ENCODE measurements around the gene PCGF3. TPM values are rescaled to one million over a fixed set of nuclear protein-coding genes. Genes with fewer than 3 reads are reported as not detected.

The PCGF3 gene
- total RNA-seq, 1 donor from 2014 or later, result 35.2 TPM

Other genes starting within 250 kb of the PCGF3 start
- 10.3 and 18.5 TPM in 2 replicates for gene ZNF721, start 206.7 kb upstream of the PCGF3 start, total RNA-seq
- gene PIGG, start 206.6 kb upstream of the PCGF3 start, total RNA-seq, result 32.3 and 38.6 TPM in 2 replicates
- not detected in 2 replicates for gene TMEM271, start 129.5 kb upstream of the PCGF3 start, total RNA-seq
- gene PDE6B, start 80.3 kb upstream of the PCGF3 start, total RNA-seq, result 4.1 and 5.7 TPM in 2 replicates
- gene ATP5ME, start 31.6 kb upstream of the PCGF3 start, total RNA-seq, result 138 and 192 TPM in 2 replicates
- gene MYL5, start 31.3 kb upstream of the PCGF3 start, total RNA-seq, result 4.0 and 6.3 TPM in 2 replicates
- 2.9 and 4.1 TPM in 2 replicates for gene SLC49A3, start 16.7 kb upstream of the PCGF3 start, total RNA-seq
- 0.81 TPM in 1 of 2 replicates, not detected in the other for gene CPLX1, start 120.3 kb downstream of the PCGF3 start, total RNA-seq
- gene GAK, start 226.5 kb downstream of the PCGF3 start, total RNA-seq, result 105 and 123 TPM in 2 replicates
- gene TMEM175, start 226.6 kb downstream of the PCGF3 start, total RNA-seq, result 10.2 and 11.4 TPM in 2 replicates